Measurements from ENCODE around the gene ADGRV1.
"Not testable (repeated sequence)": the region's sequence is repeated elsewhere in the genome, so short reads cannot be mapped to it uniquely, and the experiment has no call there.

The ADGRV1 gene

GRCh38 chr5:91059409-91059808 lies 500.8 kb downstream of the ADGRV1 start:
- H3K27ac ChIP-seq (ENCODE audit: extremely low read depth, low read depth, low read length): no peak overlapping the region
- CTCF ChIA-PET: interaction anchor here (0.6 to 1.5 kb wide), 4 partner anchors 11 to 360 kb away, joined by 4 to 6 read pairs (median 4); no protein-coding TSS in a partner anchor

DNA sequence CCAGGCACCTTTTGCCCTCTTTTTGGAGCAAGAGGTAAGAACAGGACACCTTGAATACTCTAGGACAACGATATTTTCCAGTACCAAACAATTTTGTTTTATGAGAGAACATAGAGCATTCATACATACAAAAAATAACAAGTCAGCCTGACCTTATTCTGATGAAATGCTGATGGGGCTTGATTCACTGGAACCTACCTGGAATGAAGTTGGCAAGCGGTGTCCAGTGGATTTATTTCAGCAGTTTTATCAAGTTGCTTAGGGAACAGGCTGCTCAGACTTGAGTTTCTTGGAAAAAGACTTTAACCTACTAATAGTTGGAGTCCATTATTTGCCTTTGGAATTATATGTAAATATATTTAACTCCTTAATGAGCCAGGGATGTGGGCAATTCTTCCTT lies 502.5 kb downstream of the ADGRV1 start:
- TF ChIP-seq ZBTB21 (tag by site-specific recombination; IDR thresholded peaks at IDR 0.05) (no peak), BCL11A (tag by site-specific recombination; IDR thresholded peaks at IDR 0.05; ENCODE audit: low read depth) (no peak), RBAK (tag by site-specific recombination; IDR thresholded peaks at IDR 0.05) (no peak), ZNF677 (tag by site-specific recombination; IDR thresholded peaks at IDR 0.05) (no peak)
- ChIA-PET CTCF (interaction anchor here (0.6 kb wide), 1 partner anchor 196 kb away, joined by 4 read pairs; no protein-coding TSS in a partner anchor), POLR2A (no interaction called here)
- no peaks in the 10 kb centered on the region for H3K4me1 ChIP-seq (ENCODE audit: control insufficient read depth, insufficient read depth, low read length)
- no peaks in the 10 kb centered on the region for H3K36me3 ChIP-seq (ENCODE audit: control insufficient read depth in 2 of 2, insufficient read depth in 1 of 2, low read length in 2 of 2)
- H3K27ac ChIP-seq (ENCODE audit: extremely low read depth, low read depth, low read length): no peak overlapping the region
- no peak overlapping the region for H3K4me3 ChIP-seq (ENCODE audit: low read depth, low read length)
- no peaks in the 10 kb centered on the region for H3K9me3 ChIP-seq (ENCODE audit: control insufficient read depth, insufficient read depth, low read depth, low read length)

More at GRCh38 chr5:91059409-91059808, 500.8 kb downstream of the ADGRV1 start:
- Histone ChIP-seq H3K4me3 (ENCODE audit: low read depth, low read length) (no peak overlapping the region), H3K4me1 (ENCODE audit: control insufficient read depth, insufficient read depth, low read length) (no peaks in the 10 kb centered on the region), H3K36me3 (ENCODE audit: control insufficient read depth in 2 of 2, insufficient read depth in 1 of 2, low read length in 2 of 2) (no peaks in the 10 kb centered on the region), H3K9me3 (ENCODE audit: control insufficient read depth, insufficient read depth, low read depth, low read length) (no peaks in the 10 kb centered on the region)
- POLR2A ChIA-PET: no interaction called here
- TF ChIP-seq ZNF140 (tag by site-specific recombination; IDR thresholded peaks at IDR 0.05) (no peak), EGR2 (tag by site-specific recombination; IDR thresholded peaks at IDR 0.05; ENCODE audit: low read depth) (no peak), ZNF623 (tag by site-specific recombination; IDR thresholded peaks at IDR 0.05) (no peak), ZSCAN4 (tag by site-specific recombination; IDR thresholded peaks at IDR 0.05) (no peak), SP7 (tag by site-specific recombination; IDR thresholded peaks at IDR 0.05) (no peak), BCL11B (tag by site-specific recombination; IDR thresholded peaks at IDR 0.05; ENCODE audit: low read depth) (no peak)

- Histone ChIP-seq H3K27ac (ENCODE audit: extremely low read depth, low read depth, low read length) (no peak overlapping the region), H3K4me1 (ENCODE audit: control insufficient read depth, insufficient read depth, low read length) (no peaks in the 10 kb centered on the region), H3K9me3 (ENCODE audit: control insufficient read depth, insufficient read depth, low read depth, low read length) (no peaks in the 10 kb centered on the region), H3K36me3 (ENCODE audit: control insufficient read depth in 2 of 2, insufficient read depth in 1 of 2, low read length in 2 of 2) (no peaks in the 10 kb centered on the region), H3K4me3 (ENCODE audit: low read depth, low read length) (no peak overlapping the region)
- TF ChIP-seq KLF1 (tag by site-specific recombination; IDR thresholded peaks at IDR 0.05): no peak
- TF ChIP-seq ZNF701 (tag by site-specific recombination; IDR thresholded peaks at IDR 0.05): no peak
- no peak for TF ChIP-seq ZNF221 (tag by site-specific recombination; IDR thresholded peaks at IDR 0.05; ENCODE audit: borderline replicate concordance)
- ChIA-PET CTCF (interaction anchor here (0.6 kb wide), 2 partner anchors 197 to 344 kb away, joined by 3 to 4 read pairs; no protein-coding TSS in a partner anchor), POLR2A (no interaction called here)
Observed at GRCh38 chr5:91061946-91062562, 503.5 kb downstream of the ADGRV1 start.

DNA sequence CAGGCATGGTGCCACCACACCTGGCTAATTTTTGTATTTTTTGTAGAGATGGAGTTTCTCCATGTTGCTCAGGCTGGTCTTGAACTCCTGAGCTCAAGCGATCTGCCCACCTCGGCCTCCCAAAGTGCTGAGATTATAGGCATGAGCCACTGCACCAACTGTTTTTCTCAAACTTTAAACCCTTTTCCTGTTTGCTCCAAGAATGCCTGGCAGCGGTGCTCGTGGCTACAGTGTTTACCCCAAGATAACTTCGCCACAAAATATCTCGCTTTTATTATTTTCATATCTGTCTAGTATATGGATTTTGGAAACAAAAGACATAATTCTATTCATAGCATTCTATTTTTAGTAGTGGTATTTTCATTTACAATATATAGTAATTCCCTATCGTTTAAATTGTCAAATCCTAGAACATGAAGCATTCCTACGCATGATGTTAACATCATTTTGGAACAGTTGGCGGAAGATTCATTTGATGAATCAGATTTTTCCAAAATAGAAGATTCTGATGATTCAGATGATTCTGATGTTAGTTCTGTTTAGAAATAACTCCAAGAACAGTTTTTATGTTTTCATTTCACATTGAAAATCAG lies 504.6 kb downstream of the ADGRV1 start:
- H3K4me3 ChIP-seq (ENCODE audit: low read depth, low read length); H3K9me3 ChIP-seq (ENCODE audit: control insufficient read depth, insufficient read depth, low read depth, low read length); H3K36me3 ChIP-seq (ENCODE audit: control insufficient read depth in 2 of 2, insufficient read depth in 1 of 2, low read length in 2 of 2); POLR2A ChIA-PET; H3K27ac ChIP-seq (ENCODE audit: extremely low read depth, low read depth, low read length); H3K4me1 ChIP-seq (ENCODE audit: control insufficient read depth, insufficient read depth, low read length): not testable (repeated sequence)
- CTCF ChIA-PET: interaction anchor here (0.6 kb wide), 1 partner anchor 39 kb away, joined by 3 read pairs; no protein-coding TSS in a partner anchor

DNA sequence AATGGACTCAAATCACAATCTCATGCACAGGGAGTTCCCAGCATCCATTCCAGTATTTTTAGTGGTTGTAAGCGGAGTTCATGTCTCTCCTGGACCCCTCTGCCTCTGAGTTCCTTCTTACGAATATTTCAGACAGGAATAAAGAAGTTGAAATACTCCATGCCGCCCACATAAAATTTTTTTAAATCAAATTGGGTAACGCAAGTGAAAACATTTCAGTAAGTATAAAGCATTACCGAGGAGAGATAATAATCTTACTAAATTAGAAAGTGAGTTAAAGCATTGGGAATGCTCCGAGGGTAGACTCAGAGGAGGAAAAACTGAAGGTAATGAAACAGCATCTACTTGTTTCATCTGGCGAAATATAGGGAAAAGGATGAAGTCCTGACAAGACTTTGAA lies 506.9 kb downstream of the ADGRV1 start:
- POLR2A ChIA-PET: no interaction called here
- H3K4me1 ChIP-seq (ENCODE audit: control insufficient read depth, insufficient read depth, low read length): no peaks in the 10 kb centered on the region
- no peak overlapping the region for H3K27ac ChIP-seq (ENCODE audit: extremely low read depth, low read depth, low read length)
- H3K9me3 ChIP-seq (ENCODE audit: control insufficient read depth, insufficient read depth, low read depth, low read length): no peaks in the 10 kb centered on the region
- CTCF ChIA-PET: interaction anchor here (0.6 kb wide), 1 partner anchor 37 kb away, joined by 3 read pairs; no protein-coding TSS in a partner anchor
- H3K36me3 ChIP-seq (ENCODE audit: control insufficient read depth in 2 of 2, insufficient read depth in 1 of 2, low read length in 2 of 2): no peaks in the 10 kb centered on the region
- H3K4me3 ChIP-seq (ENCODE audit: low read depth, low read length): no peak overlapping the region
- TF ChIP-seq ZNF133 (tag by site-specific recombination; IDR thresholded peaks at IDR 0.05) (no peak), ZNF514 (tag by site-specific recombination; IDR thresholded peaks at IDR 0.05) (no peak), ZNF529 (tag by site-specific recombination; IDR thresholded peaks at IDR 0.05; ENCODE audit: insufficient replicate concordance) (no peak), ZNF558 (tag by site-specific recombination; IDR thresholded peaks at IDR 0.05) (no peak), ZNF112 (tag by site-specific recombination; IDR thresholded peaks at IDR 0.05) (no peak), INSM2 (tag by site-specific recombination; IDR thresholded peaks at IDR 0.05) (no peak), ZNF596 (tag by site-specific recombination; IDR thresholded peaks at IDR 0.05) (no peak)
- TF ChIP-seq, protein P1, sequence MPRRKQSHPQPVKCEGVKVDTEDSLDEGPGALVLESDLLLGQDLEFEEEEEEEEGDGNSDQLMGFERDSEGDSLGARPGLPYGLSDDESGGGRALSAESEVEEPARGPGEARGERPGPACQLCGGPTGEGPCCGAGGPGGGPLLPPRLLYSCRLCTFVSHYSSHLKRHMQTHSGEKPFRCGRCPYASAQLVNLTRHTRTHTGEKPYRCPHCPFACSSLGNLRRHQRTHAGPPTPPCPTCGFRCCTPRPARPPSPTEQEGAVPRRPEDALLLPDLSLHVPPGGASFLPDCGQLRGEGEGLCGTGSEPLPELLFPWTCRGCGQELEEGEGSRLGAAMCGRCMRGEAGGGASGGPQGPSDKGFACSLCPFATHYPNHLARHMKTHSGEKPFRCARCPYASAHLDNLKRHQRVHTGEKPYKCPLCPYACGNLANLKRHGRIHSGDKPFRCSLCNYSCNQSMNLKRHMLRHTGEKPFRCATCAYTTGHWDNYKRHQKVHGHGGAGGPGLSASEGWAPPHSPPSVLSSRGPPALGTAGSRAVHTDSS (tag by site-specific recombination; IDR thresholded peaks at IDR 0.05): no peak
